Measurements from ENCODE around the gene IPO13.

GRCh38 chr1:43904660-43905551 lies 41.8 kb upstream of the IPO13 start:
- TF ChIP-seq POLR2A (IDR thresholded peaks at IDR 0.05) (no peak), CTCF (IDR thresholded peaks at IDR 0.05 in 4 of 5, conservative IDR thresholded peaks at IDR 0.05 in 1 of 5) (no peak)

All from gastrocnemius medialis (tissue), 4 donors.